GM21447 (cell line): ENCODE data around the gene ADAR.

ENCODE experiments used
- ATAC-seq: cut with Tn5 transposase; IDR thresholded peaks from one replicate; pipeline ENCODE4 v1.9.1; 2021; ENCODE audit not compliant: unreplicated experiment

The ADAR gene

DNA sequence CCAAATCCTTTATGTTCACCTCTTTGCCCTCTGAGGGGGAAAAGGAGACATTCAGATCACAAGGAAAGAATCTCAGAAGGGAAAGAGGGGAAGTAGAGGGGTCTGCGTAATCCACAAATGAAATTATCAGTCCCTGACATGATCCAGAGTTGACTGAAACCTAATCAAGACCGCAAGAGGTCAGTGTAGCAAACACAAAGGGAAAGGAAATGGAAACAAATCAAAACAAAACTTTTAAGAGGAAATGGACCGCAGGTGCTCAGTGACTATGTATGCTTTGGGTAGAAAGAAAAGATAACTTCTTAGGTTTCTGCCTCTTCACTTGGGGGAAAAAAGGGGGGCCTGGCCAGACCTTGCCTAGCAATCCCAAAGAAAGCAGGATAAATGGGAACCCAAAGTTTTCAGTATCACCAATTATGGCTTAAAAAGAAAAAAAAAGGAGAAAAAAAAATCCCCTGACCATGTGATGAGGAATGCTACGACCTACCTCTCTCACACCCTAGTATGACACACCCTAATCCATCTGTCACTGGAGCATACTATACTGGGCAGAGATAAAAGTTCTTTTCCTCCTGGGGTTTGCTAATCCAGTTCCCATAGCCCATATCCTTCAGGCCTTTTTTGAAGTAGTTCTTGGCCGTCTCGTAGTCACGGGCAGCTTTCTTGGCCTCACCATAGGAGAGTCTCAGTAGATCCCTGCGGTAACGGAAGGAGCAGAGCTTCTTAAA is 23.6 kb downstream of the ADAR start:
- no peak for ATAC-seq

DNA sequence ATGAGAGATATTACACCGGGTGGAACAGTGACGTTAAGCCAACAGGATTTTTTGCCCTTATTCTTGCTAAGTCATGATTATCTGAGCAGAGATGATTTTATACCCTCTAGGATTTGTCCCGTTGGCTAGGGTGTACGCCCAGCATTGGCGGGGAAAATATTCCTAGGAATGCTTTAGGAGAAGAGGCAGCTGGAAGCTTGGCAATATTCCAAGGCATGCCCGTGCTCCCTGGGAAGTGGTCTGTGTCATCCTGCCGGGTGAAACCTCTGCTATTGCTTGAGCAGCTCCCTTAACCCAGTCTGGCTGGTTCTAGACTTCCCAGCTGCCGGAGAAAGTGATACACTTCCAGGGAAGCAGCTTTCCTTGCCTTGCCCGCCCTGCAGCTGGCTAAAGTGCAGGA is 24.2 kb downstream of the ADAR start:
- no peak for ATAC-seq

DNA sequence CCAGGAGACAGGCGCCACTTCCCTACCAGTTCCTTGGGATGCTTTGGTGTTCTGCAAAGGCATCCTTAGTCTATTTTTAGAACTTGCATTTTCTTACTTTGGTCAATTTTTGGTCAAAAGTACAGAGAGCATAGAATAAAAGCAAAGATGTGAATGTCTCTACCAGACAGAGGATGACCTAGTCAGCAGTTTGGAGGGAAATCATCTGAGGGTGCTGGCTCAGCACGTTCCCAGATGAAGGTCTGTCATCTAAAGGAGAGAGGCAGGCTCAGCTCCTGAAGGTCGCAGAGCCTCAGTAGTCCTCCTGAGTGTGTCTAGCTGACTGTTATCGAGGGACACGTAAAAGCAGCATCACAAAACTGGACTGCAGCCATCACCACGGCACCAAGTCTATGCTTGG is 25.1 kb downstream of the ADAR start:
- no peak for ATAC-seq

DNA sequence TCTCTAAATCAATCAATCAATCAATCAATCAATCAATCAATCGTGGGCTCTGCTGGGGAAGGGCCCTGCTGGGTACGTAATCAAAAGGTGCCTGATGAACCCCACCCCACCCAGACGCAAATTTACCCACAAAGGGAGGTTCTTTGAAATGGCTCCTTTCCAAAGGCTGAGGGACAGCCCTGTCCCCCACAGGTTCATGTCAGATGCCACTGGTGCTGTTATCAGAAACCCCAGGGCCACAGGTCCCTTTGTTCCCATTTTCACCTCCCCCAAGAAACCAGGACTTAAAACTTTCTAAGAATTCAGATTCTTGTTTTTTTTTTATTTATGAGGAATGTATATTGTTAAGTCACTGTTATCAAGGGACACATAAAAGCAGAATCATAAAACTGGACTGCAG is 26.2 kb downstream of the ADAR start:
- no peak for ATAC-seq

DNA sequence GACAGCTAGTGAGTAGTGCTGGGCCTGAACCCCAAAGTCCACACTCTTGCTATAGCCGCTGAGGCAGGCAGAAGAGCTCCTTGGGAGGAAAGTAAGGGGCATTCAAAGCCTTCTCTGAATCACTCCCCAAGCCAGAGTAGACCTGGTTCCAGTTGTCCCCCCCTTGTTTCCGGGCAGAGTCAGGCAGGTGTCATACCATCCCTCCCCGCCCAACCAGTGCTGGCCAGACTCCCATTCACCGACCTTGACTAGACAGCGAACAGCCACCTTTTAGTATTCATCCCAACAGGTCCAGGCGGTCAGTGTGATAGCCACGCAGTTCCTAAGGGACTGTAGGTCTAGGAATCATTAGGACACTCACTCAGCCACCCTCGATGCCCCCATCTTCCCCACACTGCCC is 28.6 kb downstream of the ADAR start:
- no peak for ATAC-seq

DNA sequence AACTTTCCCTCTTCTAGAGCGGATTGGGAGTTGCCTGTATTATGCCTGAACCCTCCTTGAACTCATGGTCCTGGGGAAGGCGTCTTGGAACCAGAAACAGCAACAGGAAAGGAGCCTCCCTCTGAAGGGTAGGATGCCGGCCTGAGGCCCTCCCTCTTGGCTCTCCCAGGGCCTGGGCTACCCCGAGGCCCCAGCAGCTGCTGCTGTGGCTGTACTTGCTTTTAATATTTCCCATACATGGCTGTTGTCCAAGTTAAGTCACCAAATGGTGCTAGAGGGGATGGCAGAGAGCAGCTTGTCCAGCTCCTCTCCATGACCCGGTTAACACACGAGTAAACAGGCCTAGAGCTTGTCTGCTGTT is 29.9 kb downstream of the ADAR start:
- no peak for ATAC-seq

DNA sequence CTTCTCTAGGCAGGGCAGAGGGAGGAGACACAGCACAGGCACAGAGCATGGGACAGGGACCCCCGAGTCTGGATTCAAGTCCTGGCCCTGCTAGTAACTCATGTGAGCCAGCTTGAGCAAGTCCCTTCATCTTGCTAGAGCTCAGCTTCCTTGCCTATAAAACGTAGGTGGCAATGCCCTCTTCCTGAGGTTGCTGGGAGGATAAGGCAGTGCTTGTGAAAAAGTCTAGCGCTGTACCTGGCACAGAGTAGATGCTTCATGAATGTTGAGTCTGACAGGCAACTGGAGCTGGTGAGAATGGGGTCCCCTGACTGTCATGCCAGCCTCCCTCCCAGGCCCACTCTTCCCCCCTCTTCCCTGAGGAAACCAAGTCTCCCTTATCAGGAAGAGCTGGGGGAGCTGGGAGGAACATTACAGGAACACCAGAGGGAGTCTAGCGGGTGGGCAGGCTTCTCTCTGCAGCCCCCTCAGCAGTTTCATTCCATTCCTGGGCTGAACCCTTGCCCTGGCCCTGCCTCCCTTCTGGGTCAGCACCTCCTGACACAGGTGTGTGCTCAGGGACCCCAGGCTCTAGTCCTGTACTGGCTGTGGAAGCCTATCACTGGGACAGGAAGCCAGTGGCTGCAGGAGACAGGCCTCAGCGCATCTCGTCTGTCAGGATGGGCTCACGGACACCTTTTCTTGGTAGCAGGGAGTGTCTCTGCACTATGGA is 30.5 kb downstream of the ADAR start:
- no peak for ATAC-seq

DNA sequence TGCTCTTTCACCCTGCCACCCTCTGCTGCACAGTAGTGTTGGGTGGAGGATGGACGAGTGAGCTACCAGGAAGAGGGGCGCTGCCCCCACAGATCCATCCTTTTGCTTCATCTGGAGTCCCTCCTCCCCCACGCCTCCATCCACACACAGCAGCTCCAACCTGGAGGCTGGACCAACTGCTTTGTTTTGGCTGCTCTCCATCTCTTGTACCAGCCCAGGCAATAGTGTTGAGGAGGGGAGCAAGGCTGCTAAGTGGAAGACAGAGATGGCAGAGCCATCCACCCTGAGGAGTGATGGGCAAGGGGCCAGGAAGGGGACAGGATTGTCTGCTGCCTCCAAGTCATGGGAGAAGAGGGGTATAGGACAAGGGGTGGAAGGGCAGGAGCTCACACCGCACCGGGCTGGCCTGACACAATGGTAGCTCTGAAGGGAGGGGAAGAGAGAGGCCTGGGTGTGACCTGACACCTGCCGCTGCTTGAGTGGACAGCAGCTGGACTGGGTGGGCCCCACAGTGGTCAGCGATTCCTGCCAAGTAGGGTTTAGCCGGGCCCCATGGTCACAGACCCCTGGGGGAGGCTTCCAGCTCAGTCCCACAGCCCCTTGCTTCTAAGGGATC is 31.9 kb downstream of the ADAR start:
- ATAC-seq: no peak

DNA sequence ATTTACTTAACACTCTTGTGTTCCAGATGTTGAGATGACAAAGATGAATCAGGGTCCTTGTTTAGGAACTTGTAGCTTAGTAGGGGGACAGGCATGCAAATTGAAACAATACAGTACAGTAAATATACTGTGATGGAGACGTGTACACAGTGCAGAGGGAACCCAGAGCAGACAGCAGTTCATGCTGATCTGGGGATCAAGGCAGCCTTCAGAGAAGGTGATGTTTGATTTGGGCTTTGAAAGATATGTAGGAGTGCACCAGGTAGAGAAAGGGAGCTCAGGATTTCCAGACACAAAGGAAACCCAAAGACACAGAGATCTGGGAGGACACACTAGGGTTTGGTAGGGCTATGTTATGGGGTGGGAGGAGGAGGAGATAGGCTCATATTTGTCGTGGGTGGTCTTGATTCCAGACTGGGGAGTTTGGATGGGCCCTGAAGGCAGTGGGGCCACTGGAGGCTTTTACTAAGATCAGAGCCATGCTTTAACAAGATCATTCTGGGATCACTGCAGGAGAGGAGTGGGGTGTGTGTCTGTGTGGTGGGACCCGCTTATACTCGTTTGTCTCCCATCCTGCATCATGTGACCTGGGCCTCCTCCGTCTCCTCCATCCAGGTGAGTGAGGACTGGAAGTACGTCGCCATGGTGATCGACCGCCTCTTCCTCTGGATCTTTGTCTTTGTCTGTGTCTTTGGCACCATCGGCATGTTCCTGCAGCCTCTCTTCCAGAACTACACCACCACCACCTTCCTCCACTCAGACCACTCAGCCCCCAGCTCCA is 32.6 kb downstream of the ADAR start:
- no peak for ATAC-seq

DNA sequence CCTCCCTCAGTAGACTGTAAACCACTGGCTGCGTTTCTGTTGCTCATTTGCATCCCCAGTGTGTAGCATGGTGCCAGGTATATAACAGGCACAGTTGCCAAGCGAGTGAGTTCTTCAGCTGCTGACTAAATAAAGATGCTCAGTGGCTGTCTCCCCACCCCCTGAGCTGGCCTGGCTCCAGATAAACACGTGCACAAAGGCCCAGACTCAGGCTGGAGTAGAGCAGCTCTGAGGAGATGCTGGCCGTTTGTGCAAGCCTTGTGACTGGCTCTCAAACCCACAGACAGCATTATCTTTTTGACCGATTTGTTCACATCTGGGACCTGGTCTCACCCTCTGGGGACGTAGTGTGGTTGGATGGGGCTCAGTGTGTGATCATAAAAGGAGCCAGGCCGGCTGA is 33.3 kb downstream of the ADAR start:
- ATAC-seq: no peak

DNA sequence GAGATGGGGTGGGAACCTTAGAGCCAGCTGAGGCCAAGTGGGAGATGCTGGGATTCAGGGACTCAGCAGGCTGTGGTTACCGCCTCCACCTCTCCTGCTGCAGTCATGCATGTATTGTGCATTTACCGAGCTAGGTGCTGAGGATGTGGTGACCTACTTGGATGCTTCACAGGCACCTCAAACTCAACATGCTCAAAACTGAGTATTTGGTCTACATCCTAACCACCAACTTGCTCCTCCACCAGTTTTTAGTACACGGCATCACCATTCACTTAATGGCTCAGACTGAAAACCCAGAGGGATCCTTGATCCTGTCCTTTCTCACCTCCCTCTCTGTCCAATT is 34.8 kb downstream of the ADAR start:
- ATAC-seq: no peak

DNA sequence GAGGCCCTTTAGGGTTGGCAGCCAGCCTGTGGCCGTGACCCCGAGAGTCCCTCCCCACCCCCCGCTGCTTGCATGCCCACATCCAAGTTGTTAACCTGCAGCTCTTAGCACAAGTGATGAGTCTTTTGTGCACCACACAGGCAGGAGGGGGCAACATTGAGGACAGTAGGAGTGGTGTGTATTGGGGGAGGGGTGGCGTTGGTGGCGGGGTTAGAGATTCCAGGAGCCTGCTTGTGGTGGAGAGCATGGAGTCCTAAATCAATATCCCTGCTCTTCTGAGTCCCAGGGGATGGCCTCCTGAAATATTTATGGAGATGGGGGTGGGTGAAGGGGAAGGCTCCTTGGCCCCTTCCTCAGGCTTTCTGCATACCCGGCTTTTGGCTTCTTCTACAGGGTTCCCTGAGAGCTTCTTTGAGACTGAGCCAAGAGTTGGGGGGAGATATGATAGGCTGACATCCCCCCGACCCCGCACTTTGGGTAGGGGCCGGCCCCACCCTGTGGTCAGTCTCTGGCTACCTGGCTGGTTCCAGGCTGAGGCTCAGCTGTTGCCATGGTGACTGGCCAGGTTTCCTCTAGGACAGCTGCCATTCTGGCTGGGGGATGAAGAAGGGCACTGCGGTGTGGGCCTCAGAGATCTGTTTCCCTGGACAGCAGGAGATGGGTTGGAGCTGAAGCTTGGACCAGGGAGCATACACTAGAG is 35.4 kb downstream of the ADAR start:
- no peak for ATAC-seq

DNA sequence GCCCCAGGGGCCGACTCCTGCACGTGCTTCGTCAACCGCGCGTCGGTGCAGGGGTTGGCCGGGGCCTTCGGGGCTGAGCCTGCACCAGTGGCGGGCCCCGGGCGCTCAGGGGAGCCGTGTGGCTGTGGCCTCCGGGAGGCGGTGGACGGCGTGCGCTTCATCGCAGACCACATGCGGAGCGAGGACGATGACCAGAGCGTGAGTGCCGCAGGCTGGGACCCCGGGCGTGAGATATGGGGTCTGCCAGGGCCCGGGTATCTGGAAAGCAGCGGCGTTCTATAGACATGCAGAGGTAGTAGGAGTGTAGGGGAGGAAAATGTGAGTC is 36.1 kb downstream of the ADAR start:
- no peak for ATAC-seq

DNA sequence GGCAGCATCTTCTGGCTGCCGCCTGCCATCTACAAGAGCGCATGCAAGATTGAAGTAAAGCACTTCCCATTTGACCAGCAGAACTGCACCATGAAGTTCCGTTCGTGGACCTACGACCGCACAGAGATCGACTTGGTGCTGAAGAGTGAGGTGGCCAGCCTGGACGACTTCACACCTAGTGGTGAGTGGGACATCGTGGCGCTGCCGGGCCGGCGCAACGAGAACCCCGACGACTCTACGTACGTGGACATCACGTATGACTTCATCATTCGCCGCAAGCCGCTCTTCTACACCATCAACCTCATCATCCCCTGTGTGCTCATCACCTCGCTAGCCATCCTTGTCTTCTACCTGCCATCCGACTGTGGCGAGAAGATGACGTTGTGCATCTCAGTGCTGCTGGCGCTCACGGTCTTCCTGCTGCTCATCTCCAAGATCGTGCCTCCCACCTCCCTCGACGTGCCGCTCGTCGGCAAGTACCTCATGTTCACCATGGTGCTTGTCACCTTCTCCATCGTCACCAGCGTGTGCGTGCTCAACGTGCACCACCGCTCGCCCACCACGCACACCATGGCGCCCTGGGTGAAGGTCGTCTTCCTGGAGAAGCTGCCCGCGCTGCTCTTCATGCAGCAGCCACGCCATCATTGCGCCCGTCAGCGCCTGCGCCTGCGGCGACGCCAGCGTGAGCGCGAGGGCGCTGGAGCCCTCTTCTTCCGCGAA is 36.6 kb downstream of the ADAR start:
- ATAC-seq: no peak

DNA sequence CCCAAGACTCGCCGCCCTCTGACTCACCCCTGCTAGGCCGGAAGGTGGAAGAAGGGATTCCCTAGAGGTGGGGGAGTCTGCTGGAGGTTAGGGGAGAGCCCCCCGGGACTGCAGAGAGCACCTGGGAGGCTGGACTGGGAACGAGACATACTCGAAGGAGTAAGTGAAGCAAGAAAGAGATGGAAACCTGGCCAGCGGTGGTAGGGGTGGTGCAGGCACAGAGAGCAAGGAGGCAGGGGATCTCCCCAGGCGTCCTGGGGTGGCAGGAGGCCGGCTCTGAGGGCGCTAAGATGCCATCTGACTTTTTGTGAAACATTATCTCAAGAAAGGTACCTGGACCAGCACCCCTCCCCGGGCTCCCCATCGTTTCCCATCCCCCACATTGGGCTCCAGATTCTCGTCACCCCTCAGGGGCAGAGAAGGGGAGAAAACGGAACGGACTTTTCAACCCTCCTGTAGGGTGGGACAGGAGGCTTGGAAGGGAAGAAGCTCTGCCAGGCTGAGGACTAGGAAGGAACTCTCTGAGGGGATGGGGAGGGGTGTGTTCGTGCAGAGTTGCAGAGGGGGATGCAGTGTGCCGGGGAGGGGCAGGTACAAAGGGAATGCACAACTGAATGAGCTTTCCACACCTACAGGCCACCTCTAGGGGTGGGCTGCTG is 39.7 kb downstream of the ADAR start:
- ATAC-seq: no peak

DNA sequence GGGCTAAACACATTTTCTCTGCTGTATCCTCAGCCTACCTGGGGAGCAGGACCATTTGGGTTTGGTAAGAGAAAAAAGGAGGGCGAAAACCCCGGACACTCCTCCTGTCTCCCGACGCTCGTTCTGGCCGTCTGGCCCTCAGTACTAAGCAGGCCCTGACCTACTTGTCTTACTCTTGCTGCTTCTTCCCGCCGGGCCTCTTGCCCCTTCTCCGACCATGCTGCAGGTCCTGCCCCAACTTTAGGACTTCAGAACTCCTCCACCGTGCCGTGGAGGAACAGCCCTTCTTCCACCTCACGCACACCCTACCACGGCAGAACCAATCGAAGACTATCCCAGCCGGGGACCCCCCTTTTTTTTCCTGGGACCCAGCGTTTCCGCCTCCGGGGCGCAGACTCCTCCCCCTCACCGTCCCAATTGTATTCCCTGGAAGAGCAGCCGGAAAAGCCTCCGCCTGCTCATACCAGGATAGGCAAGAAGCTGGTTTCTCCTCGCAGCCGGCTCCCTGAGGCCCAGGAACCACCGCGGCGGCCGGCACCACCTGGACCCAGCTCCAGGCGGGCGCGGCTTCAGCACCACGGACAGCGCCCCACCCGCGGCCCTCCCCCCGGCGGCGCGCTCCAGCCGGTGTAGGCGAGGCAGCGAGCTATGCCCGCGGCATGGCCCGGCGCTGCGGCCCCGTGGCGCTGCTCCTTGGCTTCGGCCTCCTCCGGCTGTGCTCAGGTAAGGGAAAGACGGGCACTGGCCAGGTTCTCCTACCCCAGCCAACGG is 40.4 kb downstream of the ADAR start, which contains the start of gene CHRNB2:
Gene CHRNB2 (plus strand): TSS at position 393 of the 771 bp plus-strand sequence. CDS start 267 bp downstream, at position 660.
- ATAC-seq: no peak

DNA sequence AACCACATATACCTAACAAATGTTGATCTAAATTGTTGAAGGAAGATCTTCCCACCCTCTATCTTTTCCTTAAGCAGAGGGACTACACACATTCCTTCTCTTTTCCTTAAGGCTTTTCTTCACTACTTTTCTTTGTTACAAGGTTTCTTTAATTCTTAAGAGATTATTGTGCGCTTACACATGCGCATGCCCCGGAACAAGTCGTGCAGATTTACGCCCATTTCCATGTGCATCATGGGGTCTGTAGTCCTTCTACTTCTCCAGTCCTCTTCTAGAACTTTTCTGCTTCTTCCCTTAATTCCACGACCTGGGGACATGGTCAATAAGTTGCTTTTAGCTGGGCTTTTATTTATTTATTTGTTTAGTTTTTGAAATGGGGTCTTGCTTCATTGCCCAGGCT is 42.1 kb downstream of the ADAR start:
- no peak for ATAC-seq

DNA sequence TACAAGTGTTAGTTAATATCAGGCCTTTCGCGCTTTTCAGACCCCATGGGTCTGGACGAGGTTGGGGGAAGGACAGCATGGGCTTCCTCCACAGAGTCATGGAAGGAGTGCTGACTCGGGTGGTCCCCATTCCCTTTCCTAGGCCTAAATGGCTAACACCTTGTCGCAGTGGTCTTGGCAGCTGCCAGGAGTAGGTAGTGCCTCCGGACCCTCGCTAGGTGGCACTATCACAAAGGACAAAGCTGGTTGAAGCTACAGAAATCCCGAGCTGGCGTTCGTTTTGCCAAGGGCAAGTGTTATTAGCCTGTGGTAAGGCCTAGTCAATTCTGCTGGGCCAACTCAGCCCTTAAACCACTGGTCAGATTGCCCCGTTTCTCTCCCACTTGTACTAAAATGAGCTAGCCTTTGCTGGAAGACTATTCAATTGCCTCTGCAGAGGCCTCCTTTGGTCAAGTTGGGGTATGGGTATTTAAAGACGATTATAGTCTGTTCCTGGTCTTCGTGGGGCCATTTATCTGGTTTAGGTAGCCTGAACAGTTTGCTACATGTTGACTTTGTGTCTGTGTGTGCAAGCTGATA is 48.4 kb downstream of the ADAR start:
- peak; percentile 46 for ATAC-seq
